Measurements from ENCODE around the gene APOF. TPM values are rescaled to one million over a fixed set of nuclear protein-coding genes. Genes with fewer than 3 reads are reported as not detected.
"Not testable (repeated sequence)": the region's sequence is repeated elsewhere in the genome, so short reads cannot be mapped to it uniquely, and the experiment has no call there.

Gene APOF
- total RNA-seq, 1 experiment from 2014 or later = 0.17 TPM

GRCh38 chr12:56348776-56349175 is 13.9 kb downstream of the APOF start:
- H3K27ac ChIP-seq (ENCODE audit: low read depth, low read length) = no peak overlapping the region
- H3K36me3 ChIP-seq (ENCODE audit: control insufficient read depth in 1 of 2, insufficient read depth in 2 of 2, low read length in 2 of 2) = peaks cover 17 to 25% of the 10 kb centered on the region in 2 experiments; a peak in 3 of 4 replicates
- no peaks in the 10 kb centered on the region for H3K9me2 ChIP-seq (ENCODE audit: insufficient read depth)
- ChIA-PET RAD21 (ENCODE audit: low non-redundant PET in 1 of 2, low total read pairs in 2 of 2, uncharacterized antibody in 2 of 2, unreplicated experiment in 2 of 2) (no interaction called here), POLR2A (interaction anchor here (2.9 kb wide), 1 partner anchor 11 kb away, joined by 8 read pairs; the partner anchor contains the start of gene STAT2), CTCF (interaction anchor here (1.1 kb wide), 1 partner anchor 15 kb away, joined by 4 read pairs; the partner anchor contains the start of gene PAN2)
- H3K79me2 ChIP-seq (ENCODE audit: insufficient read depth, low read length) = no peaks in the 10 kb centered on the region
- H3K4me2 ChIP-seq (ENCODE audit: low read length) = no peak overlapping the region
- ATAC-seq (no peak), DNase-seq (ENCODE audit: low read depth, low spot score) (no peak)
- H2AFZ ChIP-seq (ENCODE audit: low read depth, low read length, poor library complexity, severe bottlenecking) = no peak overlapping the region
- no peaks in the 10 kb centered on the region for H3K27me3 ChIP-seq (ENCODE audit: insufficient read depth, low read length)
- TF ChIP-seq REST (IDR thresholded peaks at IDR 0.05; ENCODE audit: low read depth) (no peak), ZFX (IDR thresholded peaks at IDR 0.05) (no peak), EZH2phosphoT487 (IDR thresholded peaks at IDR 0.05; ENCODE audit: borderline replicate concordance) (no peak), ZNF274 (IDR thresholded peaks at IDR 0.05; ENCODE audit: low read depth, low read length) (no peak), FOSL1 (IDR thresholded peaks at IDR 0.05; ENCODE audit: low read depth) (no peak), YY1 (IDR thresholded peaks at IDR 0.05; ENCODE audit: extremely low read depth, insufficient replicate concordance, low read depth, low read length) (no peak), MAX (IDR thresholded peaks at IDR 0.05) (no peak), POLR2AphosphoS5 (IDR thresholded peaks at IDR 0.05; ENCODE audit: low read depth, low read length) (no peak), CBX3 (IDR thresholded peaks at IDR 0.05; ENCODE audit: low read depth) (no peak), JUND (IDR thresholded peaks at IDR 0.05) (no peak), CEBPB (IDR thresholded peaks at IDR 0.05; ENCODE audit: low read depth) (no peak), ZBTB33 (IDR thresholded peaks at IDR 0.05; ENCODE audit: extremely low read depth, insufficient replicate concordance, low read length) (no peak), ATF3 (IDR thresholded peaks at IDR 0.05) (no peak), SIN3A (IDR thresholded peaks at IDR 0.05; ENCODE audit: low read depth) (no peak), TCF7L2 (IDR thresholded peaks at IDR 0.05; ENCODE audit: borderline replicate concordance, extremely low read depth, insufficient read depth, insufficient read length) (no peak), RAD21 (IDR thresholded peaks at IDR 0.05; ENCODE audit: low read depth) (no peak)
- no peak overlapping the region for H3K4me3 ChIP-seq (replicated peaks in 1 of 2; ENCODE audit: low read depth in 1 of 2, low read length in 2 of 2)
- H4K20me1 ChIP-seq (ENCODE audit: insufficient read depth) = no peaks in the 10 kb centered on the region
- H3K9me3 ChIP-seq (ENCODE audit: control insufficient read depth in 1 of 2, insufficient read depth in 1 of 2, low read depth in 1 of 2, low read length in 2 of 2) = no peaks in the 10 kb centered on the region
- H3K9ac ChIP-seq (ENCODE audit: low read length) = no peak overlapping the region
- BruUV-seq (replicated peaks) = no TSS peak
- H3K4me1 ChIP-seq (ENCODE audit: control insufficient read depth in 1 of 2, insufficient read depth in 2 of 2, low read length in 2 of 2) = no peaks in the 10 kb centered on the region
- intact Hi-C loops (cut with micrococcal nuclease) = no loop called here

- CTCF ChIA-PET = not testable (repeated sequence)
Measured at GRCh38 chr12:56347255-56347654, 15.4 kb downstream of the APOF start.

More at GRCh38 chr12:56347255-56347654, 15.4 kb downstream of the APOF start:
- H3K4me1 ChIP-seq (ENCODE audit: control insufficient read depth in 1 of 2, insufficient read depth in 2 of 2, low read length in 2 of 2); POLR2A ChIA-PET; H3K27me3 ChIP-seq (ENCODE audit: insufficient read depth, low read length); H3K9me2 ChIP-seq (ENCODE audit: insufficient read depth); H3K27ac ChIP-seq (ENCODE audit: low read depth, low read length); H3K9me3 ChIP-seq (ENCODE audit: control insufficient read depth in 1 of 2, insufficient read depth in 1 of 2, low read depth in 1 of 2, low read length in 2 of 2); H2AFZ ChIP-seq (ENCODE audit: low read depth, low read length, poor library complexity, severe bottlenecking); ATAC-seq; H3K9ac ChIP-seq (ENCODE audit: low read length); H3K79me2 ChIP-seq (ENCODE audit: insufficient read depth, low read length); H3K4me3 ChIP-seq (replicated peaks in 1 of 2; ENCODE audit: low read depth in 1 of 2, low read length in 2 of 2); H4K20me1 ChIP-seq (ENCODE audit: insufficient read depth); H3K4me2 ChIP-seq (ENCODE audit: low read length); BruUV-seq (replicated peaks); intact Hi-C loops (cut with micrococcal nuclease); DNase-seq (ENCODE audit: low read depth, low spot score): not testable (repeated sequence)
- peaks cover 17 to 20% of the 10 kb centered on the region in 2 experiments; a peak in 3 of 4 replicates for H3K36me3 ChIP-seq (ENCODE audit: control insufficient read depth in 1 of 2, insufficient read depth in 2 of 2, low read length in 2 of 2)
- RAD21 ChIA-PET (ENCODE audit: low non-redundant PET in 1 of 2, low total read pairs in 2 of 2, uncharacterized antibody in 2 of 2, unreplicated experiment in 2 of 2) = interaction anchor here in 1 of 2 experiments (0.6 kb wide), 1 partner anchor 26 kb away, joined by 3 read pairs; no protein-coding TSS in a partner anchor
